Measurements from ENCODE around the gene SLC35F2.

SLC35F2 gene

DNA sequence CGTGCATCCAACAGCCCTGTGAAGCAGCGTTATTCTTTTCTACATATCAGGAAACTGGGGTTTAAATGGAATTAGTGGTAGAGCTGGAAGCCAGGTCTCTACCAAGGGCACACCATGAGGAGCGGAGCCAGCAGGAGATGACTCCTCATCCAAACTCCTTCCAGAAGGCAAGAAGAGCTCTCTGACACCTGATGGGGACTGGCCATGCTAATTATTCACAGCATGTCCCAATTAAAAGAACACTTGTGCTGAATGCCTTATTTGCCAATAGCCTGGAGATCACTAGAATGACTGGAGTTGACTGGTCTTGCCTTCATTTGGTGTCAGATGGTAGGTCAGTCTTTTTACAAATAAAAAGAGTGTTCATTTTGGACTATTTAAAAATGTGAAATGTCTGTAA, 113.9 kb downstream of the SLC35F2 start:
- DNase-seq (ENCODE audit: low read depth in 2 of 2), result no peak
- no peak for TF ChIP-seq CTCF (IDR thresholded peaks at IDR 0.05; ENCODE audit: low read depth, low read length)
- no peak overlapping the region for H3K4me3 ChIP-seq (replicated peaks in 1 of 2; ENCODE audit: low read depth in 2 of 2, low read length in 2 of 2)

DNA sequence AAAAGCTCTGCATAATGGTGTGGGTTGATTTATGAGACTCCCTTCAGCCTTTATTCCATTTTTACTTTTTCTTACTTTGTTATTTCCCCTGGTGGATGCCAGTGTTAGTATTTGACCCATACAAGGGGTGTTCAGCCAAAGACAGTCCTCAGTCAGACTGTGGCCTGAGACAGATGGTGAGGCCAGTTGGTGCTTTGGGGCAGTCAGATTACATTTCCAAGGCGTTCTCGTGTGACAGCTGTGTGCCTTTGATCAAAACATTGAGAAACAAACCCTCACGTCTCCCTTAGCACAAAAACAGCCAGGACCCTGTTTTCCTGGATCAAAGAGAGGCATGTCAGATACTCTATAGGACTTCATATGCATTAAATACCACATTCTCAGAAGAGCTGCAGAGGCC, 115.4 kb downstream of the SLC35F2 start:
- no peak for DNase-seq (ENCODE audit: low read depth in 2 of 2)
- TF ChIP-seq CTCF (IDR thresholded peaks at IDR 0.05; ENCODE audit: low read depth, low read length), result no peak
- H3K4me3 ChIP-seq (replicated peaks in 1 of 2; ENCODE audit: low read depth in 2 of 2, low read length in 2 of 2), result no peak overlapping the region

DNA sequence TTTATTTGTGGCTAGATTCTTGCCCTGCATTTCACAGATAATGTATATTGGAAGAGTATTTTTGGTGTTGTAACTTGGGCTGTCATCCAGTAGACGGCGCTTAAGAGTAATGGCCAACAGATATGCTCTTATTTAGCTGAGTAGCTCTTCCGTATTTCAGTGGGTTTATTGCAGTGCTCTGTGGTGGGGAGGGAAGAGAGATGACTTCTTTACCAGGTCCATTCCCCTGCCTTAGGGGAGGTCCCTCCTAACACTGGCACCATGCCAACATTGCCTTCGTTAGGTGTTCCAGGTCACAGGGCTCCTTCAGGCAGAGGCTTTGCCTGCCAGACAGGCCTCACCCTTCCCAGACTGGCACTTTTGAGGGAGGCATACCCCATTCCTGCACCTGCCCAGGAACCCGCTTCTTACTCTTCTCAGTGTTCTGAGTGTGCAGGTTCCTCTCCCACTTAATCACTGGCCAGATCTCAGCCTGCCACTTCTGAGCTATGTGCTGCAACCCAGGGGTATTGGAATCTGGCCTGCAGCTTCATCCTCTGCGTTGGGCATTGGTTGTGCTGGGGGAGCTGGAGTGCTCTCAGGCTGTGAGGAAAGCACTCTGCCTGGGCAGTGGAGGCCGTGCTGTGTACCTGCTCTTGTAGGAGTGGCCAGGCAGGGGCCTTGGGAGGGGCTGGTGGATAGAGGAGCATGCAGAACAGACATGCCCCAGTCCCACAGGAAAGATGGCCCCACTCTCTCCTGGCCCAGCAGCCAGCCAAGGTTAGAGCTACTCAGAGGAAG, 117.4 kb downstream of the SLC35F2 start:
- TF ChIP-seq CTCF (IDR thresholded peaks at IDR 0.05; ENCODE audit: low read depth, low read length), result peak; percentile 83
- H3K4me3 ChIP-seq (replicated peaks in 1 of 2; ENCODE audit: low read depth in 2 of 2, low read length in 2 of 2), result no peak overlapping the region
- peak; percentile 51 to 59 for DNase-seq (ENCODE audit: low read depth in 2 of 2)
